NT2/D1 (cell line): Measurements from ENCODE around the gene APLNR.

ENCODE experiments used
- SUZ12 ChIP-seq: IDR thresholded peaks from 2 replicates; pipeline ENCODE4 v1.6.1; 2011; ENCODE audit not compliant: insufficient read length, insufficient read depth; ENCODE audit errors: extremely low read depth
- YY1 ChIP-seq: IDR thresholded peaks from 2 replicates; pipeline ENCODE4 v1.6.1; 2011; ENCODE audit not compliant: insufficient read length, insufficient read depth
- ZNF274 ChIP-seq: IDR thresholded peaks from 2 replicates; pipeline ENCODE4 v1.6.1; 2011; ENCODE audit warnings: mild to moderate bottlenecking, low read depth, low read length

DNA sequence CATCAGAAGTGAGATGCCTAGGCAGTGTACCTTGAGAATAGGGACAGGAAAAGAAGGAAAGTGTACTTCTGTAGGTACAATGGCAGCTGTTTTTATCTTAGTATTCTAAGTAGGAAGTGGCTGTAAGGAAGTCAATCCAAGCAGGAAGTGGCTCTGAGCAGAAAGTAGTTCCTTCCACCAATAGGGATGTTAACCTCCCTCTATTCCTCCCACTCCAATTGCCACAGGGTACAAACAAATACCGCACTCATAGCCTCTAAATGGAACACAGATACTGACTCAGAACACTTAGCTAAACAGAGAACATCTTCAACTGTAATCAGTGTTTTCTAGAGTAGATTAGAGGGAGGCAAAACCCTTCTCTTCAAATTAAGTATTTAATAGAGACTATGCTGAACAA lies 44.7 kb downstream of the APLNR start:
- no peak for TF ChIP-seq SUZ12
- TF ChIP-seq ZNF274, result no peak
- no peak for TF ChIP-seq YY1
